ENCODE results near the gene SIGLEC9.

Gene SIGLEC9

GRCh38 chr19:51124729-51125128 is at the start of gene SIGLEC9:
Gene SIGLEC9 (plus strand): TSS chr19:51124906. CDS start chr19:51124975, 69 bp downstream.
- DNase-seq: no peak

- DNase-seq: no peak
These were observed 48.7 kb upstream of the SIGLEC9 start for GRCh38 chr19:51075998-51076397.

GRCh38 chr19:51076631-51077213 is 48.0 kb upstream of the SIGLEC9 start:
- no peak for DNase-seq

- DNase-seq: no peak
These were observed 46.6 kb upstream of the SIGLEC9 start for GRCh38 chr19:51078104-51078503.

GRCh38 chr19:51078731-51079130 is 46.0 kb upstream of the SIGLEC9 start:
- DNase-seq: no peak

GRCh38 chr19:51079481-51080110 is 45.1 kb upstream of the SIGLEC9 start:
- DNase-seq: no peak

GRCh38 chr19:51081476-51081875 is 43.2 kb upstream of the SIGLEC9 start:
- DNase-seq: no peak

- DNase-seq: no peak
These were observed 42.1 kb upstream of the SIGLEC9 start, which contains the start of gene KLK14 for GRCh38 chr19:51082611-51083010. Gene KLK14 (minus strand): TSS chr19:51082887. CDS start chr19:51082614, 273 bp downstream.

- DNase-seq: no peak
These were observed 41.5 kb upstream of the SIGLEC9 start for GRCh38 chr19:51083181-51083580.

GRCh38 chr19:51083783-51084182 is 40.9 kb upstream of the SIGLEC9 start:
- no peak for DNase-seq

GRCh38 chr19:51084505-51084904 is 40.2 kb upstream of the SIGLEC9 start:
- no peak for DNase-seq

- DNase-seq: no peak
These were observed 38.4 kb upstream of the SIGLEC9 start for GRCh38 chr19:51086153-51086850.

- DNase-seq: no peak
These were observed 34.9 kb upstream of the SIGLEC9 start for GRCh38 chr19:51089786-51090185.

- DNase-seq: peak; percentile 5
These were observed 34.2 kb upstream of the SIGLEC9 start for GRCh38 chr19:51090471-51090870.

- no peak for DNase-seq
These were observed 33.6 kb upstream of the SIGLEC9 start for GRCh38 chr19:51091126-51091525.

GRCh38 chr19:51091895-51092873 is 32.5 kb upstream of the SIGLEC9 start:
- no peak for DNase-seq

GRCh38 chr19:51093101-51093500 is 31.6 kb upstream of the SIGLEC9 start:
- DNase-seq: no peak

- no peak for DNase-seq
These were observed 31.0 kb upstream of the SIGLEC9 start for GRCh38 chr19:51093510-51094345.

- DNase-seq: no peak
These were observed 29.9 kb upstream of the SIGLEC9 start for GRCh38 chr19:51094696-51095279.

- no peak for DNase-seq
These were observed 28.1 kb upstream of the SIGLEC9 start for GRCh38 chr19:51096473-51097165.

GRCh38 chr19:51097166-51097738 is 27.5 kb upstream of the SIGLEC9 start:
- DNase-seq: peak; percentile 77
